ENCODE results near the gene PDZRN3.

DNA sequence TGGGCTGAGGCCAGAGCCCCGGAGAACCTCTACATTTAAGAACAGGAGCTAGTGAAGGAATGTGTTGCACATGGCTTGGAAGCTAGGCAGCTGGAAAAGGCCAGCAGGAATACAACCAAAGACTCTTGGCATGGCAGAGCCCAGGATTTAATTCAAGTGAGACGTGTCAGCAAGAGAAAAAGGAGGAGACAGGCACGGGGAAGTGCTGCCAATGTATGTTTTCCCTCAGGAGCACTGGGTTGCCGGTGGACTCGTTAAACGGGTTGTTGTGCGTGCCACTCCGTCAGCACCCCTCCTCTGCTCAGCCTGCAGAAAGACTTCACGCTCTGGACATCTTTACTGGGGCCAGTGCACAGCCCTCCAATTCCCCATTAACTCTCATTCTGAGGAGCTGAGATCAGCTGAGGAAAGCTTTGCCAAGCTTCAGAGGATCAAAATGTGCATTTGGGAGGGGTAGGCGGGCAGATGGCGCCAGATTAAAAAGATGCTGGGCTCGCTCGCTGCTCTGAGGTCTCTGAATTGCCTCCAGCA is 103.7 kb downstream of the PDZRN3 start:
- TF ChIP-seq, protein P1, sequence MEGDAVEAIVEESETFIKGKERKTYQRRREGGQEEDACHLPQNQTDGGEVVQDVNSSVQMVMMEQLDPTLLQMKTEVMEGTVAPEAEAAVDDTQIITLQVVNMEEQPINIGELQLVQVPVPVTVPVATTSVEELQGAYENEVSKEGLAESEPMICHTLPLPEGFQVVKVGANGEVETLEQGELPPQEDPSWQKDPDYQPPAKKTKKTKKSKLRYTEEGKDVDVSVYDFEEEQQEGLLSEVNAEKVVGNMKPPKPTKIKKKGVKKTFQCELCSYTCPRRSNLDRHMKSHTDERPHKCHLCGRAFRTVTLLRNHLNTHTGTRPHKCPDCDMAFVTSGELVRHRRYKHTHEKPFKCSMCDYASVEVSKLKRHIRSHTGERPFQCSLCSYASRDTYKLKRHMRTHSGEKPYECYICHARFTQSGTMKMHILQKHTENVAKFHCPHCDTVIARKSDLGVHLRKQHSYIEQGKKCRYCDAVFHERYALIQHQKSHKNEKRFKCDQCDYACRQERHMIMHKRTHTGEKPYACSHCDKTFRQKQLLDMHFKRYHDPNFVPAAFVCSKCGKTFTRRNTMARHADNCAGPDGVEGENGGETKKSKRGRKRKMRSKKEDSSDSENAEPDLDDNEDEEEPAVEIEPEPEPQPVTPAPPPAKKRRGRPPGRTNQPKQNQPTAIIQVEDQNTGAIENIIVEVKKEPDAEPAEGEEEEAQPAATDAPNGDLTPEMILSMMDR (IDR thresholded peaks at IDR 0.05 in 8 of 11, conservative IDR thresholded peaks at IDR 0.05 in 3 of 11), result no peak
- TF ChIP-seq POLR2A (IDR thresholded peaks at IDR 0.05) (no peak), POLR2AphosphoS5 (IDR thresholded peaks at IDR 0.05) (no peak)
